Measurements from ENCODE around the gene SLC40A1. TPM values are rescaled to one million over a fixed set of nuclear protein-coding genes. Genes with fewer than 3 reads are reported as not detected.

The SLC40A1 gene
- total RNA-seq, 1 experiment from 2014 or later, result not detected

GRCh38 chr2:189522435-189523151, 58.0 kb downstream of the SLC40A1 start:
- no peak overlapping the region for H3K9ac ChIP-seq (ENCODE audit: extremely low read depth, insufficient read length, low read length)
- no peak overlapping the region for H2BK12ac ChIP-seq (ENCODE audit: insufficient read length, low read depth, low read length)
- no peaks in the 10 kb centered on the region for H3K36me3 Mint-ChIP-seq (ENCODE audit: insufficient read depth in 1 of 3, low read depth in 3 of 3)
- no peak overlapping the region for H3K27ac Mint-ChIP-seq
- H3K4ac ChIP-seq (ENCODE audit: low read depth, low read length), result no peak overlapping the region
- H3K23ac ChIP-seq (ENCODE audit: insufficient read length, low read depth, low read length), result no peak overlapping the region
- no peaks in the 10 kb centered on the region for H4K20me1 ChIP-seq (ENCODE audit: control insufficient read depth, insufficient read depth, insufficient read length)
- H3K14ac ChIP-seq (ENCODE audit: insufficient read depth, low read length), result no peak overlapping the region
- H2BK120ac ChIP-seq (ENCODE audit: low read depth, low read length, poor library complexity, severe bottlenecking), result no peak overlapping the region
- no peak overlapping the region for H2AFZ ChIP-seq (ENCODE audit: low read length)
- no peaks in the 10 kb centered on the region for H3K9me3 Mint-ChIP-seq
- H3K9me3 ChIP-seq (ENCODE audit: control insufficient read depth, low read depth, low read length), result no peaks in the 10 kb centered on the region
- no peak overlapping the region for H4K5ac ChIP-seq (ENCODE audit: insufficient read length, low read depth, low read length)
- TF ChIP-seq, protein P1, sequence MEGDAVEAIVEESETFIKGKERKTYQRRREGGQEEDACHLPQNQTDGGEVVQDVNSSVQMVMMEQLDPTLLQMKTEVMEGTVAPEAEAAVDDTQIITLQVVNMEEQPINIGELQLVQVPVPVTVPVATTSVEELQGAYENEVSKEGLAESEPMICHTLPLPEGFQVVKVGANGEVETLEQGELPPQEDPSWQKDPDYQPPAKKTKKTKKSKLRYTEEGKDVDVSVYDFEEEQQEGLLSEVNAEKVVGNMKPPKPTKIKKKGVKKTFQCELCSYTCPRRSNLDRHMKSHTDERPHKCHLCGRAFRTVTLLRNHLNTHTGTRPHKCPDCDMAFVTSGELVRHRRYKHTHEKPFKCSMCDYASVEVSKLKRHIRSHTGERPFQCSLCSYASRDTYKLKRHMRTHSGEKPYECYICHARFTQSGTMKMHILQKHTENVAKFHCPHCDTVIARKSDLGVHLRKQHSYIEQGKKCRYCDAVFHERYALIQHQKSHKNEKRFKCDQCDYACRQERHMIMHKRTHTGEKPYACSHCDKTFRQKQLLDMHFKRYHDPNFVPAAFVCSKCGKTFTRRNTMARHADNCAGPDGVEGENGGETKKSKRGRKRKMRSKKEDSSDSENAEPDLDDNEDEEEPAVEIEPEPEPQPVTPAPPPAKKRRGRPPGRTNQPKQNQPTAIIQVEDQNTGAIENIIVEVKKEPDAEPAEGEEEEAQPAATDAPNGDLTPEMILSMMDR (conservative IDR thresholded peaks at IDR 0.05), result no peak
- no peaks in the 10 kb centered on the region for H3K23me2 ChIP-seq (ENCODE audit: insufficient read length, low read depth, low read length, poor library complexity, severe bottlenecking)
- no peak overlapping the region for H3K27ac ChIP-seq (ENCODE audit: insufficient read length, low read depth, low read length)
- no CpG with 5 or more reads among the region's 5 CpGs for WGBS (ENCODE audit: extremely low coverage, insufficient read length, low lambda C conversion rate)
- no peak overlapping the region for H2AK5ac ChIP-seq (ENCODE audit: insufficient read length, low read length)
- no peaks in the 10 kb centered on the region for H3K79me1 ChIP-seq (ENCODE audit: insufficient read depth, low read depth, low read length, poor library complexity, severe bottlenecking)
- H3K4me3 Mint-ChIP-seq, result no peak overlapping the region
- no peak overlapping the region for H4K8ac ChIP-seq (replicated peaks; ENCODE audit: insufficient read length, low read depth, low read length)
- H3K4me1 ChIP-seq (ENCODE audit: insufficient read depth, low read length), result no peaks in the 10 kb centered on the region
- no peak for DNase-seq
- H3K79me2 ChIP-seq (ENCODE audit: insufficient read depth, low read length), result no peaks in the 10 kb centered on the region
- H3K4me1 Mint-ChIP-seq, result peaks cover 0 to 4% of the 10 kb centered on the region in 2 experiments; a peak in 2 of 4 replicates
- no peak overlapping the region for H2BK20ac ChIP-seq (ENCODE audit: low read depth, low read length, poor library complexity, severe bottlenecking)
- H4K91ac ChIP-seq (ENCODE audit: insufficient read length, low read depth, low read length), result no peak overlapping the region
- no peak overlapping the region for H2BK15ac ChIP-seq (ENCODE audit: low read depth, low read length)
- no peak overlapping the region for H3K56ac ChIP-seq (ENCODE audit: insufficient read length, low read depth, low read length)
- H3K18ac ChIP-seq (ENCODE audit: insufficient read length, low read depth, low read length), result no peak overlapping the region
- no peak overlapping the region for H3T11ph ChIP-seq (ENCODE audit: low read length)
- no peak overlapping the region for H3K4me2 ChIP-seq (ENCODE audit: insufficient read depth, insufficient read length, low read length)
- no peaks in the 10 kb centered on the region for H3K27me3 Mint-ChIP-seq (ENCODE audit: low read depth)
- H3K27me3 ChIP-seq (ENCODE audit: insufficient read depth, low read length), result no peaks in the 10 kb centered on the region
- no peak overlapping the region for H2BK5ac ChIP-seq (ENCODE audit: insufficient read length, low read length)
